ENCODE measurements around the gene TNS2.

DNA sequence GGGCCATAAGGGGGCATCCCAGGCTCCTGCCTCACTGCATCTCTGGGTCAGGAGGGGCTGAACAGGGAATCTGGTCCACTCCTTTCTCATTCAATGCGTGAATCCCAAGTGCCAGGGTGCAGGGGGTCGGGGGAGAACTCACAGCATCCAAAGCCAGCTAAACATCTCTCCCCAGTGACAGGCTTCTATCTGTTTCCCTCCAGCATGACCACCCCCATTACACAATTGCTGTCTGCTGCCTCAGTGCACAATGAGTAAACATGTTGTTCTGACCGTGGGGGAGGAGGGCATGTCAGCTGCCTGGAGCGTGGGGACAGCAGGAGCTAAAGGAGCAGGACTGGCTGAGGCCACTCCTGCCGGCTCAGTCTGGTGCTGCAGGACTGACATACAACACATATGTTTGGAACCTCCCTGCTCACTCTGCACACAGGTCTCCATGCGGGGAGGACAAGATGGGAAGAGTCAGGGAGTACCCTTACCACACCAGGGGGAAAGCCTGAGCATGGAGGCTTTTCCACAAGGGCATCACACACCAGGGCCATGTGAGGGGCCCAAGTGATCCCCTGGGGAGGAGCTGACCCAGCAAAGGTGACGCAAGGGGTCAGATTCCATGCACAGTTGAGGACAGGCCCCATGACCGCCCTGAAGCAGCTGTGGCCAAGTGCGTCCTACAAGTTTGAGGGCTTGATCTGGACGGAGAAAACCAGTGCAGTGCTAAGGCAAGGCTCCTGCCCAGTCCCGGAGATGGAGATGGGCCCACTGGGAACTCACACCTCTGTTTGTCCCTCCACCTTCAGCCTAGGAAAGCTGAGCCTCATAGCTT is 1.4 kb downstream of the TNS2 start:
- no peak for TF ChIP-seq EZH2 (IDR thresholded peaks at IDR 0.05; ENCODE audit: borderline replicate concordance, insufficient read depth, low read depth, low read length, poor library complexity, severe bottlenecking)
- TF ChIP-seq CTCF (IDR thresholded peaks at IDR 0.05): no peak
